PC-9 (cell line): Measurements from ENCODE around the gene CDH13.

Experiments
- EZH2 ChIP-seq: fragments of 200-600 bp; sonication (generic); IDR thresholded peaks from 2 replicates; pipeline ENCODE4 v1.8.0; 2017; ENCODE audit warnings: antibody characterized with exemption, low read depth
- TF ChIP-seq, protein P1 (sequence below): fragments of 200-600 bp; sonication (generic); conservative IDR thresholded peaks from 2 replicates; pipeline ENCODE4 v1.6.1; 2017; ENCODE audit warnings: mixed run types, antibody characterized with exemption, mild to moderate bottlenecking, moderate library complexity

DNA sequence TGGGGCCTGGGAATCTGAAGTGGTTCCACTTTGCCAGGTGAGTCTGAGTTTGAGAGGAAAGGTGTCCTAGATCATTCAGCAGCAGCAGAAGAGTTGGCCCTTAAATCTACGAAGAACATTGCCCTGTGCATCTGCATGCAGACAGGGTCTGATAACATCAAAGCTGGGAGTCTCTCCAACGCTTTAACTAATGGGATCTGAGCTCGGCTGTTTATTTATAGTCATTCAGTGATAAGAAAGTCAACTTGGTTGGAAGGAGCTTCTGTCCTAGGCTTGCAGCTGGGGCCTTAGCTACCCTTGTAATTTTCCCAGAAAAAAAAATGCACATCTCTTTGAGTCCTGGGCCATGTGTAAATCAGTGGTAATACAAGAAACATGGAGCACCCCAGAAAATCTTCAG is 763.0 kb downstream of the CDH13 start:
- TF ChIP-seq, protein P1, sequence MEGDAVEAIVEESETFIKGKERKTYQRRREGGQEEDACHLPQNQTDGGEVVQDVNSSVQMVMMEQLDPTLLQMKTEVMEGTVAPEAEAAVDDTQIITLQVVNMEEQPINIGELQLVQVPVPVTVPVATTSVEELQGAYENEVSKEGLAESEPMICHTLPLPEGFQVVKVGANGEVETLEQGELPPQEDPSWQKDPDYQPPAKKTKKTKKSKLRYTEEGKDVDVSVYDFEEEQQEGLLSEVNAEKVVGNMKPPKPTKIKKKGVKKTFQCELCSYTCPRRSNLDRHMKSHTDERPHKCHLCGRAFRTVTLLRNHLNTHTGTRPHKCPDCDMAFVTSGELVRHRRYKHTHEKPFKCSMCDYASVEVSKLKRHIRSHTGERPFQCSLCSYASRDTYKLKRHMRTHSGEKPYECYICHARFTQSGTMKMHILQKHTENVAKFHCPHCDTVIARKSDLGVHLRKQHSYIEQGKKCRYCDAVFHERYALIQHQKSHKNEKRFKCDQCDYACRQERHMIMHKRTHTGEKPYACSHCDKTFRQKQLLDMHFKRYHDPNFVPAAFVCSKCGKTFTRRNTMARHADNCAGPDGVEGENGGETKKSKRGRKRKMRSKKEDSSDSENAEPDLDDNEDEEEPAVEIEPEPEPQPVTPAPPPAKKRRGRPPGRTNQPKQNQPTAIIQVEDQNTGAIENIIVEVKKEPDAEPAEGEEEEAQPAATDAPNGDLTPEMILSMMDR = no peak
- no peak for TF ChIP-seq EZH2
